Thoracic aorta (tissue), 2 donors: Measurements from ENCODE around the gene BNIP2. TPM values are rescaled to one million over a fixed set of nuclear protein-coding genes. Genes with fewer than 3 reads are reported as not detected.
"Not testable (repeated sequence)": the region's sequence is repeated elsewhere in the genome, so short reads cannot be mapped to it uniquely, and the experiment has no call there.

Source experiments
- ATAC-seq: fragments of 150-250 bp; one replicate; pipeline ENCODE4 v1.8.0; 2017; ENCODE audit warnings: low read depth; ENCODE audit not compliant: insufficient number of reproducible peaks, low FRiP score
- DNase-seq: peaks from one replicate; pipeline ENCODE4 v3.0.0-alpha.2; 2020; ENCODE audit warnings: low spot score
- H3K27ac ChIP-seq, 2 donors: fragments of 200-600 bp; sonication (generic); 1 replicate in 1 of 2; 2 replicates in 1 of 2; pipeline ENCODE4 v1.5.1; 2016; ENCODE audit warnings: mild to moderate bottlenecking in 2 of 2, moderate library complexity in 2 of 2
- H3K27me3 ChIP-seq: fragments of 200-600 bp; sonication (generic); replicated peaks from 2 replicates; pipeline ENCODE4 v1.6.0; 2016; ENCODE audit warnings: mild to moderate bottlenecking; ENCODE audit not compliant: insufficient read depth
- H3K36me3 ChIP-seq: fragments of 200-600 bp; sonication (generic); one replicate; pipeline ENCODE4 v1.5.1; 2016
- H3K4me1 ChIP-seq, 2 donors: fragments of 200-600 bp; sonication (generic); 1 replicate in 1 of 2; 2 replicates in 1 of 2; pipeline versions ENCODE4 v1.5.1 to v1.6.0; 2016; ENCODE audit warnings: low read depth in 2 of 2, mild to moderate bottlenecking in 1 of 2; ENCODE audit not compliant: control insufficient read depth in 1 of 2
- H3K4me3 ChIP-seq: fragments of 200-600 bp; sonication (generic); 2 replicates; pipeline ENCODE4 v1.5.1; 2016; ENCODE audit warnings: mild to moderate bottlenecking
- H3K9me3 ChIP-seq: fragments of 200-600 bp; sonication (generic); 2 replicates; pipeline ENCODE4 v1.5.1; 2016
- CTCF ChIP-seq: fragments of 200-600 bp; sonication (generic); IDR thresholded peaks from one replicate; pipeline ENCODE4 v1.5.1; 2019; ENCODE audit warnings: antibody characterized with exemption
- total RNA-seq, 2 donors: library from RNA; depleted of rRNA; stranded (reverse); fragments of >200 nt; gene quantifications; one replicate each; pipeline versions ENCODE4 v1.1.0 to v1.2.3, GENCODE V29; 2016

Gene BNIP2
- total RNA-seq, 2 donors from 2014 or later = 126 to 183 TPM

DNA sequence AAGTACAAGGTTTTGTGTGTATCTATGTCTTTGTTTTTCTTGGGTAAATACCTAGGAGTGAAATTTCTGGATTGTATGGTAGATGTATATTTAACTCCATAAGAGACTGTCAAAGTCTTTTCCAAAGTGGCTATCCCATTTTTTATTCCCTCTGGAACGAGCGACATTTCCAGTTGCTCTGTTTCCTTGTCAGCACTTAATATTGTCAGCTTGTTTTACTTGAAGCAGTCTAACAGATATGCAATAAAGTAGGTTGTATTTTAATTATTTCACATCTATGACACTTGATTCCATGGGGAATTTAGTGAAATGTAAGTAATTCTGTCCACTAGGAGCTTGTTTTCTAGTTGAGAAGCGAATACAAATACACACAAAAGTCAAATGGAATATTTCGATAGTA, 18.5 kb upstream of the BNIP2 start:
- DNase-seq = no peak
- TF ChIP-seq CTCF = no peak
- Histone ChIP-seq H3K4me1 (no peaks in the 10 kb centered on the region), H3K4me3 (no peak overlapping the region), H3K27ac (no peak overlapping the region), H3K9me3 (no peaks in the 10 kb centered on the region), H3K27me3 (no peaks in the 10 kb centered on the region), H3K36me3 (no peaks in the 10 kb centered on the region)
- ATAC-seq = no peak

DNA sequence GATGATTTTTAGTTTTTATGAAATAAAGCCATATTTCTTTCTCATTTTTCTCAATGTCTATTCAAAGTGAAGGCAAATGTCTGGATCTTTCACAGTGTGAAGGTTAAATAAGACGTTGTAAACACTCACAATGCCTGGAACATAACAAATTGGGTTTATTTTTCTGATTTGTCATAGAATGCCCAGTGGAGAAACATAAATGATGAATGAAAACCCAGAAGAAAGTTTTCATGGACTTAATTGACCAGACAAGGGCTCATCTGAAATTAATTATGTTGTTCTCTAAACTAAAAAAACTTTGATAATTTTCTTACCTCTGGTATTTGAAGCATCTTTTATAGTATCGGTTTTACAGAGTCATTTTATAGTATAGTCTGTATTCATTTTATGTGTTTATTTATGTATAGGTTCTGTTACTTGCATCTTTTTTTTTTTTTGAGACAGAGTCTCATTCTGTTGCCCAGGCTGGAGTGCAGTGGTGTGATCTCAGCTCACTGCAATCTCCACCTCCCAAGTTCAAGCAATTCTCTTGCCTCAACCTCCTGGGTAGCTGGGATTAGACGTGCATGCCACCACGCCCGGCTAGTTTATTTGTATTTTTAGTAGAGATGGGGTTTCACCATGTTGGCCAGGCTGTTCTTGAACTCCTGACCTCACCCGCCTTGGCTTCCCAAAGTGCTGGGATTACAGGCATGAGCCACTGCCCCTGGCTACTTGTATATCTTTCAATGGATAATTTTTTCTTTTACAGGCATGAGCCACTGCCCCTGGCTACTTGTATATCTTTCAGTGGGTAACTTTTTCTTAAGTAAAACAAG, 15.1 kb upstream of the BNIP2 start:
- ATAC-seq (no peak), DNase-seq (no peak)
- Histone ChIP-seq H3K4me1 (no peaks in the 10 kb centered on the region), H3K27ac (no peak overlapping the region), H3K27me3 (no peaks in the 10 kb centered on the region), H3K36me3 (no peaks in the 10 kb centered on the region), H3K4me3 (no peak overlapping the region), H3K9me3 (no peaks in the 10 kb centered on the region)
- no peak for TF ChIP-seq CTCF

DNA sequence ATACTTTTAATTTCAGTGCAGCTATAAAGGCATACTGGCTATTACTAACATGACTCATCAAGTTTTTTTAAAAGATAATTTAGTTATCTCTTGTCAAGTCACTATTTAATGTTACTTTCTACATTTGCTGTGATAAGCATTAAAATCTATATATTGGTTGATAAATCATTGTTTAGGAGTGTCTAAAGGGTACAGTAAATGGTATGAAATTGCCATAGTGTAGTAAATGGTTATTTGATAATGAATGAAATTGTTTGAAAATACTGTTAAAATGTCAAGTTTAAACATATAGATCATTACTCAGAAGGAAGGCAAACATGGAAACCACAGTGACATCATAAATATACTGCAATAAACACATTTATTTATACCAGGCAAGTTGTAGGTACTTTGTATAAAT, 13.2 kb upstream of the BNIP2 start:
- ATAC-seq (no peak), DNase-seq (no peak)
- Histone ChIP-seq H3K27me3 (no peaks in the 10 kb centered on the region), H3K36me3 (no peaks in the 10 kb centered on the region), H3K9me3 (no peaks in the 10 kb centered on the region), H3K27ac (no peak overlapping the region), H3K4me3 (no peak overlapping the region), H3K4me1 (no peaks in the 10 kb centered on the region)
- TF ChIP-seq CTCF = no peak

DNA sequence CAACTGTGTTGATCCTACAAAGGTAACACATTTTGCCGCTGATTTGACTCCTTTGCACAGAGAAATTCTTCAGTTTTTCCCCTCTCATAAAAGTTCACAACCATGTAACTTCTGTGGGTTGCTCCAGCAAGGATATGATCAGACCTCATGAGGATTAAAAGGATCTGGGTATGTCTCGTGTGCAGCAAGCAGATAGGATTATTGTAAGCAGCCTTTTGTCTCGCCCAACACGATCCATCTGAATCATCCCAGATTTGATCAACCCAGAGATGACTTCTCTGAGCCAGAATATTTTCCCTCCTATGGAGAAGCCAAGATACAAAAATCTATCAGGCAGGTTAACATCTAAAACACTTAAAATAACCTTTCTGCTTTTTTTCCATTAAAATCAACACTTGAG, 12.8 kb upstream of the BNIP2 start:
- H3K27me3 ChIP-seq = no peaks in the 10 kb centered on the region
- H3K4me1 ChIP-seq = no peaks in the 10 kb centered on the region
- H3K4me3 ChIP-seq = no peak overlapping the region
- DNase-seq = no peak
- no peak overlapping the region for H3K27ac ChIP-seq
- H3K9me3 ChIP-seq = no peaks in the 10 kb centered on the region
- no peak for ATAC-seq
- TF ChIP-seq CTCF = no peak
- no peaks in the 10 kb centered on the region for H3K36me3 ChIP-seq

GRCh38 chr15:59699810-59700431, 10.8 kb upstream of the BNIP2 start:
- no peaks in the 10 kb centered on the region for H3K36me3 ChIP-seq
- no peaks in the 10 kb centered on the region for H3K9me3 ChIP-seq
- no peaks in the 10 kb centered on the region for H3K4me1 ChIP-seq
- no peaks in the 10 kb centered on the region for H3K27me3 ChIP-seq
- ATAC-seq = no peak
- no peak for TF ChIP-seq CTCF
- H3K4me3 ChIP-seq = no peak overlapping the region
- DNase-seq = no peak
- no peak overlapping the region for H3K27ac ChIP-seq

- DNase-seq, H3K27ac ChIP-seq, ATAC-seq, H3K27me3 ChIP-seq, H3K4me3 ChIP-seq, H3K36me3 ChIP-seq, H3K9me3 ChIP-seq, H3K4me1 ChIP-seq: not testable (repeated sequence)
Observed at GRCh38 chr15:59698065-59698464, 8.9 kb upstream of the BNIP2 start.
